Astrocyte (in vitro differentiated cells and primary cell): Measurements from ENCODE around the gene ANKLE1.

Experiments
- EZH2 ChIP-seq: IDR thresholded peaks from 2 replicates; pipeline ENCODE4 v1.6.1; 2012; ENCODE audit warnings: mild to moderate bottlenecking, low read length, inconsistent platforms; ENCODE audit not compliant: insufficient read depth
- TF ChIP-seq, protein P1 (sequence below): IDR thresholded peaks from 2 replicates; pipeline ENCODE4 v1.5.1; 2011; ENCODE audit warnings: low read depth, mild to moderate bottlenecking, inconsistent platforms, low read length, moderate library complexity; ENCODE audit not compliant: insufficient read depth

DNA sequence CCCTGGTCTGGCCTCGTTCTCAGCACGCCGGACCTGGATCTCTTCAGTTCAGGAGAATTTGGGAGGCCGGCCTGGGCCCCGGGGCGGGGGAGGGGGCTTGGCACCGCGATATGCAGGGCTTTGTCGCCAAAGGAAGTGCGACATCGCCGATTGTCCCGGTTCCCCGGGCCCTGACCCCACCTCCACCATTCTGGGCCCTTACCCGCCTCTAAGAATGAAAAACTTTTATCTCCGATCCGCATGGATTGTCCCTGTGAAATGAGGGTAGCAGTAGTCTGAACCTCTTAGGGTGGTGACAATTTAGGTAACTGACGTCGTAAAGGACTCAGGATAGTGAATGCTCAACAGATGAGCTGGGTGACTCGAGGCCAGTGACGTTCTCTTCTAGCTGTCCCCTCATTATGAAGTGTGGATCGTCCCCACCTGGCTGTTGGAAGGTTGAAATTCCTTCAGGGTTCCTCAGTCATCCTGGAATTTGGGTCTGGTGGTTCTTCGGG, 28.3 kb downstream of the ANKLE1 start:
- TF ChIP-seq, protein P1, sequence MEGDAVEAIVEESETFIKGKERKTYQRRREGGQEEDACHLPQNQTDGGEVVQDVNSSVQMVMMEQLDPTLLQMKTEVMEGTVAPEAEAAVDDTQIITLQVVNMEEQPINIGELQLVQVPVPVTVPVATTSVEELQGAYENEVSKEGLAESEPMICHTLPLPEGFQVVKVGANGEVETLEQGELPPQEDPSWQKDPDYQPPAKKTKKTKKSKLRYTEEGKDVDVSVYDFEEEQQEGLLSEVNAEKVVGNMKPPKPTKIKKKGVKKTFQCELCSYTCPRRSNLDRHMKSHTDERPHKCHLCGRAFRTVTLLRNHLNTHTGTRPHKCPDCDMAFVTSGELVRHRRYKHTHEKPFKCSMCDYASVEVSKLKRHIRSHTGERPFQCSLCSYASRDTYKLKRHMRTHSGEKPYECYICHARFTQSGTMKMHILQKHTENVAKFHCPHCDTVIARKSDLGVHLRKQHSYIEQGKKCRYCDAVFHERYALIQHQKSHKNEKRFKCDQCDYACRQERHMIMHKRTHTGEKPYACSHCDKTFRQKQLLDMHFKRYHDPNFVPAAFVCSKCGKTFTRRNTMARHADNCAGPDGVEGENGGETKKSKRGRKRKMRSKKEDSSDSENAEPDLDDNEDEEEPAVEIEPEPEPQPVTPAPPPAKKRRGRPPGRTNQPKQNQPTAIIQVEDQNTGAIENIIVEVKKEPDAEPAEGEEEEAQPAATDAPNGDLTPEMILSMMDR: no peak
- no peak for TF ChIP-seq EZH2
